Ectodermal cell (in vitro differentiated cells): Measurements from ENCODE around the gene KIRREL3.
"Not testable (repeated sequence)": the region's sequence is repeated elsewhere in the genome, so short reads cannot be mapped to it uniquely, and the experiment has no call there.

Experiments
- H3K27ac ChIP-seq: 2 replicates; pipeline ENCODE4 v1.7.0; 2013; ENCODE audit warnings: mild to moderate bottlenecking, low read depth, low read length; ENCODE audit not compliant: insufficient read depth, poor library complexity, severe bottlenecking
- H3K27me3 ChIP-seq: 2 replicates; pipeline ENCODE4 v1.7.0; 2013; ENCODE audit warnings: mild to moderate bottlenecking, low read length; ENCODE audit not compliant: insufficient read depth, control insufficient read depth, poor library complexity, severe bottlenecking
- H3K36me3 ChIP-seq: one replicate; pipeline ENCODE4 v1.7.0; 2013; ENCODE audit warnings: low read length; ENCODE audit not compliant: control insufficient read depth, insufficient read depth
- H3K4me1 ChIP-seq: one replicate; pipeline ENCODE4 v1.7.0; 2013; ENCODE audit warnings: low read length; ENCODE audit not compliant: control insufficient read depth, insufficient read depth
- H3K4me3 ChIP-seq: 2 replicates; pipeline ENCODE4 v1.7.0; 2013; ENCODE audit warnings: low read depth, low read length, control low read depth; ENCODE audit not compliant: insufficient read depth
- H3K9me3 ChIP-seq: 2 replicates; pipeline ENCODE4 v1.7.0; 2013; ENCODE audit warnings: mild to moderate bottlenecking, low read length, moderate library complexity; ENCODE audit not compliant: control insufficient read depth
- WGBS, 2 experiments: methylation state at CpG; one replicate each; pipeline ENCODE4 v1.1.7; 2013; ENCODE audit warnings: missing lambda C conversion rate in 2 of 2; 5-methylcytosine and 5-hydroxymethylcytosine counted together

Gene KIRREL3

GRCh38 chr11:126385991-126386728, 614.4 kb downstream of the KIRREL3 start:
- peaks cover 8% of the 10 kb centered on the region for H3K4me1 ChIP-seq

GRCh38 chr11:126384449-126385070, 616.0 kb downstream of the KIRREL3 start:
- Histone ChIP-seq H3K4me1 (peaks cover 8% of the 10 kb centered on the region), H3K9me3 (no peaks in the 10 kb centered on the region), H3K27ac (no peak overlapping the region), H3K27me3 (no peaks in the 10 kb centered on the region), H3K36me3 (no peaks in the 10 kb centered on the region), H3K4me3 (no peak overlapping the region)
- WGBS, 2 experiments = 87 to 93% methylated on average over 9 of the region's 9 CpGs

More at GRCh38 chr11:126385991-126386728, 614.4 kb downstream of the KIRREL3 start:
- Histone ChIP-seq H3K9me3 (no peaks in the 10 kb centered on the region), H3K27ac (no peak overlapping the region), H3K36me3 (no peaks in the 10 kb centered on the region), H3K27me3 (no peaks in the 10 kb centered on the region), H3K4me3 (no peak overlapping the region)
- 94% methylated on average over 8 of the region's 8 CpGs for WGBS, 2 experiments

GRCh38 chr11:126383339-126384335, 616.9 kb downstream of the KIRREL3 start:
- Histone ChIP-seq H3K4me1 (peaks cover 8% of the 10 kb centered on the region), H3K27me3 (no peaks in the 10 kb centered on the region), H3K36me3 (no peaks in the 10 kb centered on the region), H3K9me3 (no peaks in the 10 kb centered on the region), H3K4me3 (no peak overlapping the region), H3K27ac (no peak overlapping the region)
- 85 to 87% methylated on average over 20 of the region's 20 CpGs for WGBS, 2 experiments

- H3K36me3 ChIP-seq = not testable (repeated sequence)
Observed at GRCh38 chr11:126382641-126383040, 617.9 kb downstream of the KIRREL3 start.

GRCh38 chr11:126381960-126382359, 618.6 kb downstream of the KIRREL3 start:
- 95 to 97% methylated on average over 2 to 5 of the region's 10 CpGs for WGBS, 2 experiments
- H3K4me1 ChIP-seq = not testable (repeated sequence)

More at GRCh38 chr11:126382641-126383040, 617.9 kb downstream of the KIRREL3 start:
- not testable (repeated sequence) for H3K4me3 ChIP-seq, H3K4me1 ChIP-seq, H3K9me3 ChIP-seq, H3K27ac ChIP-seq, H3K27me3 ChIP-seq
- WGBS, 2 experiments = 93 to 97% methylated on average over 3 of the region's 4 CpGs

GRCh38 chr11:126380909-126381308, 619.7 kb downstream of the KIRREL3 start:
- H3K36me3 ChIP-seq = no peaks in the 10 kb centered on the region
- no peak overlapping the region for H3K27ac ChIP-seq
- 80 to 86% methylated on average over 4 of the region's 4 CpGs for WGBS, 2 experiments
- H3K27me3 ChIP-seq = no peaks in the 10 kb centered on the region
- no peak overlapping the region for H3K4me3 ChIP-seq
- no peaks in the 10 kb centered on the region for H3K4me1 ChIP-seq
- H3K9me3 ChIP-seq = no peaks in the 10 kb centered on the region

More at GRCh38 chr11:126381960-126382359, 618.6 kb downstream of the KIRREL3 start:
- not testable (repeated sequence) for H3K9me3 ChIP-seq, H3K27me3 ChIP-seq, H3K4me3 ChIP-seq, H3K27ac ChIP-seq, H3K36me3 ChIP-seq

- no peaks in the 10 kb centered on the region for H3K27me3 ChIP-seq
- no peak overlapping the region for H3K4me3 ChIP-seq
- WGBS, 2 experiments = 97 to 98% methylated on average over 4 of the region's 4 CpGs
- H3K4me1 ChIP-seq = no peaks in the 10 kb centered on the region
- no peaks in the 10 kb centered on the region for H3K36me3 ChIP-seq
- H3K9me3 ChIP-seq = no peaks in the 10 kb centered on the region
- no peak overlapping the region for H3K27ac ChIP-seq
Observed at GRCh38 chr11:126378763-126379162, 621.8 kb downstream of the KIRREL3 start.

- H3K4me1 ChIP-seq = peaks cover 5% of the 10 kb centered on the region
- no peak overlapping the region for H3K27ac ChIP-seq
- WGBS, 2 experiments = 94 to 96% methylated on average over 7 of the region's 7 CpGs
- no peaks in the 10 kb centered on the region for H3K36me3 ChIP-seq
- no peaks in the 10 kb centered on the region for H3K27me3 ChIP-seq
- no peaks in the 10 kb centered on the region for H3K9me3 ChIP-seq
- no peak overlapping the region for H3K4me3 ChIP-seq
Observed at GRCh38 chr11:126375726-126376125, 624.8 kb downstream of the KIRREL3 start.

- H3K27me3 ChIP-seq, H3K27ac ChIP-seq, H3K9me3 ChIP-seq, H3K4me3 ChIP-seq, H3K4me1 ChIP-seq, H3K36me3 ChIP-seq: not testable (repeated sequence)
- 91 to 94% methylated on average over 17 of the region's 28 CpGs for WGBS, 2 experiments
Observed at GRCh38 chr11:126374562-126375300, 625.8 kb downstream of the KIRREL3 start.
